NT2/D1 (cell line): ENCODE data around the gene BMS1.

ENCODE experiments used
- DNase-seq: peaks from one replicate; pipeline ENCODE4 v3.0.0-alpha.2; 2011; ENCODE audit warnings: low read depth, low spot score
- H3K27me3 ChIP-seq: 2 replicates; pipeline ENCODE4 v1.6.0; 2011; ENCODE audit warnings: mild to moderate bottlenecking; ENCODE audit not compliant: insufficient read length, insufficient read depth
- H3K36me3 ChIP-seq: 2 replicates; pipeline ENCODE4 v1.6.1; 2011; ENCODE audit warnings: mild to moderate bottlenecking, low read length, mixed read lengths; ENCODE audit not compliant: insufficient read depth, insufficient read length
- H3K4me1 ChIP-seq: 2 replicates; pipeline ENCODE4 v1.5.1; 2011; ENCODE audit not compliant: insufficient read depth, insufficient read length
- H3K4me3 ChIP-seq: 2 replicates; pipeline ENCODE4 v1.5.1; 2011; ENCODE audit warnings: low read depth; ENCODE audit not compliant: insufficient read length
- H3K9ac ChIP-seq: 2 replicates; pipeline ENCODE4 v1.6.0; 2011; ENCODE audit warnings: low read depth; ENCODE audit not compliant: insufficient read length
- H3K9me3 ChIP-seq: 2 replicates; pipeline ENCODE4 v1.5.1; 2011; ENCODE audit warnings: mild to moderate bottlenecking, low read length; ENCODE audit not compliant: insufficient read depth
- SUZ12 ChIP-seq: IDR thresholded peaks from 2 replicates; pipeline ENCODE4 v1.6.1; 2011; ENCODE audit not compliant: insufficient read length, insufficient read depth; ENCODE audit errors: extremely low read depth
- YY1 ChIP-seq: IDR thresholded peaks from 2 replicates; pipeline ENCODE4 v1.6.1; 2011; ENCODE audit not compliant: insufficient read length, insufficient read depth
- ZNF274 ChIP-seq: IDR thresholded peaks from 2 replicates; pipeline ENCODE4 v1.6.1; 2011; ENCODE audit warnings: mild to moderate bottlenecking, low read depth, low read length

Gene BMS1

GRCh38 chr10:42776681-42777080 is 5.9 kb upstream of the BMS1 start:
- H3K4me3 ChIP-seq: no peak overlapping the region
- peaks cover 2% of the 10 kb centered on the region for H3K4me1 ChIP-seq
- TF ChIP-seq ZNF274 (no peak), YY1 (no peak), SUZ12 (no peak)
- DNase-seq: no peak
- no peaks in the 10 kb centered on the region for H3K36me3 ChIP-seq
- peaks cover 12% of the 10 kb centered on the region; the same call in 1 of the 2 replicates for H3K9me3 ChIP-seq
- H3K27me3 ChIP-seq: no peaks in the 10 kb centered on the region
- H3K9ac ChIP-seq: no peak overlapping the region

GRCh38 chr10:42780456-42780855 is 2.1 kb upstream of the BMS1 start:
- H3K4me1 ChIP-seq: peaks cover 3% of the 10 kb centered on the region
- H3K4me3 ChIP-seq: no peak overlapping the region
- H3K9ac ChIP-seq: no peak overlapping the region
- H3K27me3 ChIP-seq: no peaks in the 10 kb centered on the region
- H3K36me3 ChIP-seq: peaks cover 22% of the 10 kb centered on the region
- no peak for DNase-seq
- TF ChIP-seq SUZ12 (no peak), ZNF274 (no peak), YY1 (no peak)
- no peaks in the 10 kb centered on the region for H3K9me3 ChIP-seq

GRCh38 chr10:42781893-42782445 is 626 bp upstream of the BMS1 start:
- DNase-seq: no peak
- peak overlapping the region; percentile 93 for H3K9ac ChIP-seq
- TF ChIP-seq ZNF274: no peak
- TF ChIP-seq SUZ12: no peak
- no peak for TF ChIP-seq YY1
- no peaks in the 10 kb centered on the region for H3K27me3 ChIP-seq
- H3K4me1 ChIP-seq: peaks cover 5% of the 10 kb centered on the region
- H3K36me3 ChIP-seq: peaks cover 37% of the 10 kb centered on the region
- no peaks in the 10 kb centered on the region for H3K9me3 ChIP-seq
- peak overlapping the region; percentile 89 for H3K4me3 ChIP-seq

GRCh38 chr10:42783181-42783549 is 570 bp downstream of the BMS1 start:
- TF ChIP-seq ZNF274 (no peak), SUZ12 (no peak), YY1 (no peak)
- no peak for DNase-seq
- Histone ChIP-seq H3K4me1 (peaks cover 5% of the 10 kb centered on the region), H3K4me3 (peak overlapping the region; percentile 89), H3K9ac (peak overlapping the region; percentile 93), H3K9me3 (no peaks in the 10 kb centered on the region), H3K36me3 (peaks cover 47% of the 10 kb centered on the region), H3K27me3 (no peaks in the 10 kb centered on the region)

GRCh38 chr10:42785759-42786158 is 3.2 kb downstream of the BMS1 start:
- H3K9me3 ChIP-seq: no peaks in the 10 kb centered on the region
- peaks cover 5% of the 10 kb centered on the region for H3K4me1 ChIP-seq
- no peak overlapping the region for H3K9ac ChIP-seq
- H3K27me3 ChIP-seq: no peaks in the 10 kb centered on the region
- H3K36me3 ChIP-seq: peaks cover 64% of the 10 kb centered on the region
- no peak for DNase-seq
- no peak overlapping the region for H3K4me3 ChIP-seq
- TF ChIP-seq YY1 (no peak), ZNF274 (no peak), SUZ12 (no peak)

GRCh38 chr10:42790835-42791234 is 8.2 kb downstream of the BMS1 start:
- H3K4me3 ChIP-seq: no peak overlapping the region
- DNase-seq: peak; percentile 8
- H3K9me3 ChIP-seq: no peaks in the 10 kb centered on the region
- H3K27me3 ChIP-seq: no peaks in the 10 kb centered on the region
- no peak overlapping the region for H3K9ac ChIP-seq
- peaks cover 2% of the 10 kb centered on the region for H3K4me1 ChIP-seq
- TF ChIP-seq SUZ12 (no peak), YY1 (no peak), ZNF274 (no peak)
- peaks cover 81% of the 10 kb centered on the region for H3K36me3 ChIP-seq

GRCh38 chr10:42795701-42796100 is 13.1 kb downstream of the BMS1 start:
- no peaks in the 10 kb centered on the region for H3K9me3 ChIP-seq
- peaks cover 89% of the 10 kb centered on the region for H3K36me3 ChIP-seq
- DNase-seq: no peak
- H3K4me1 ChIP-seq: no peaks in the 10 kb centered on the region
- no peak overlapping the region for H3K9ac ChIP-seq
- H3K27me3 ChIP-seq: no peaks in the 10 kb centered on the region
- TF ChIP-seq YY1 (no peak), ZNF274 (no peak), SUZ12 (no peak)
- no peak overlapping the region for H3K4me3 ChIP-seq

GRCh38 chr10:42801135-42801534 is 18.5 kb downstream of the BMS1 start:
- TF ChIP-seq YY1 (no peak), SUZ12 (no peak), ZNF274 (no peak)
- Histone ChIP-seq H3K36me3 (peaks cover 90% of the 10 kb centered on the region), H3K4me3 (no peak overlapping the region), H3K27me3 (no peaks in the 10 kb centered on the region), H3K4me1 (no peaks in the 10 kb centered on the region), H3K9me3 (no peaks in the 10 kb centered on the region), H3K9ac (no peak overlapping the region)
- no peak for DNase-seq
